ENCODE data around the gene KRTAP5-4.

DNA sequence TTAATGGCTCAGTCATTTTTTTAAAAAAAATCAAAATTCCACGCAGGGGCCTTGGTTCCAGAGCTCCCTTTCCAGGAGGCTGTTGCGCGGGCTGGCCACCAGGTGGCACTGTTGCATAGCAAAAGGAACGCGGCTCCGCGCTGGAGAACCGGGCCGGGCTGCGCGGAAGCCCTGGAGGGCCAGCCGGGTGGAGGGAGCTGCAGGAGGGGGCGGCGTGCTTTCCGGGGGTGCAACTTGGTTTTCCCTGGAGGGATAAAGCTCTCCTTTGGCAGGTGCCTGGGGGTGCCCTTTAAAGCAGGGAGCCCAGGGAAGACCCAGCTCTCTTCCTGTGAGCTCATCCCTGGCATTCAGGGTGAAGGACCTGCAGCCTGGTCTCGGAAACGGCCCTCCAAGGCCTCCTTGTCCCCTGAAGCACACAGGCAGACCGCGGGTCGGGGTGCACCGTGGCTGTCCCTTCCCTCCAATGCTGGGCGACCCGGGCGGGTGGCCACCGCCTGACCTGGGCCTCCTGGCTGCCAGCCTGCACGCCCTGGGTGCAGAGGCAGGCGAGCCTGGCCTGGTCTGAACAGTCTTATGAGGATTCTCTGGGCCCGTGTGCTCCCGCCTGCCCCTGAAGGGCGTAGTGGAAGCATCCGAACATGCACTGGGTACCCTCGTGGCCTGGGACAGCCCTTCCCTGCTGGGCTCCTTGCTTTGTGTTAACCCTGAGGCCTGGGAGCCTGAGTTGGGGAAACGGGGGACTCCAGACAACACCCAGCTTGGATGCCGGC lies 31.0 kb upstream of the KRTAP5-4 start:
- TF ChIP-seq, protein P1, sequence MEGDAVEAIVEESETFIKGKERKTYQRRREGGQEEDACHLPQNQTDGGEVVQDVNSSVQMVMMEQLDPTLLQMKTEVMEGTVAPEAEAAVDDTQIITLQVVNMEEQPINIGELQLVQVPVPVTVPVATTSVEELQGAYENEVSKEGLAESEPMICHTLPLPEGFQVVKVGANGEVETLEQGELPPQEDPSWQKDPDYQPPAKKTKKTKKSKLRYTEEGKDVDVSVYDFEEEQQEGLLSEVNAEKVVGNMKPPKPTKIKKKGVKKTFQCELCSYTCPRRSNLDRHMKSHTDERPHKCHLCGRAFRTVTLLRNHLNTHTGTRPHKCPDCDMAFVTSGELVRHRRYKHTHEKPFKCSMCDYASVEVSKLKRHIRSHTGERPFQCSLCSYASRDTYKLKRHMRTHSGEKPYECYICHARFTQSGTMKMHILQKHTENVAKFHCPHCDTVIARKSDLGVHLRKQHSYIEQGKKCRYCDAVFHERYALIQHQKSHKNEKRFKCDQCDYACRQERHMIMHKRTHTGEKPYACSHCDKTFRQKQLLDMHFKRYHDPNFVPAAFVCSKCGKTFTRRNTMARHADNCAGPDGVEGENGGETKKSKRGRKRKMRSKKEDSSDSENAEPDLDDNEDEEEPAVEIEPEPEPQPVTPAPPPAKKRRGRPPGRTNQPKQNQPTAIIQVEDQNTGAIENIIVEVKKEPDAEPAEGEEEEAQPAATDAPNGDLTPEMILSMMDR (IDR thresholded peaks at IDR 0.05; ENCODE audit: low read depth, low read length, poor library complexity, severe bottlenecking) = peak; percentile 96
- TF ChIP-seq EZH2phosphoT487 (IDR thresholded peaks at IDR 0.05; ENCODE audit: borderline replicate concordance, low read length) = no peak

Data from DOHH2 (cell line).